Measurements from ENCODE around the gene ADAMTS17.

The ADAMTS17 gene

DNA sequence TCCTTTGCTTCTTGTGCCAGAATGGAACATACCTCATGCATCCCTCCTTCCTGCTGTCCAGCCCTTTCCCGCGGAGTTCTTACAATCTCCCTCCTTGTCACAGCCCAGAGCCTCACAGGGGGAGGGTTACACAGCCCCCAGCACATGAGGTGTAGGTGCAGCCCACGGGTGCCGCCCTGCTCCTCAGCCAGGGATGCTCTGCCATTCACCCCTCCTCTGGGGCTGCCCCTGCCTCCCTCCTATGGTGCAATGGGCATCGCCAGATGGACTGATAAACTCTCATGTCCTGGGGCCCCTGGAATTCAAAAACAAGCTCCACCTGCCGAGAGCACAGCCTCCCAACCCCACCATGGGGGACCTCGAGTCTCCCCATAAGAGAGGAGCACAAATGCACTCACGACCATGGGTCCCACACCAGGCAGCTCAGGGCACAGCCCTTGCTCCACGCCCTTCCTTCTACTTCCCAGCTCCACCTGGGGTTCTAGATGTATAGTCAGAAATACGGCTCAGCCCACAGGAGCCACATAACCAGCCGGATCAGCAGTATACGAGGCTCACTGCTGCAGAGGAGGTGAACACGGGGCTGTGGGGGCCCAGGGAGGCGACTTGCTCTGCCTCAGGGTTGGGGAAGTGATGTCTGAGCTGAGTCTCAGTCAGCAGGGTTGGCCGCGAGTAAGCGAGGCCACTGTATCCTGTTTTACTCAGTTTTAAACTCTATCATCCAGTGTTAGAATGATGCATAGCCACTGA lies 338.8 kb downstream of the ADAMTS17 start:
- no peak overlapping the region for H3K4me3 ChIP-seq (ENCODE audit: low read depth, low read length)
- no peak for DNase-seq (ENCODE audit: low read depth)

DNA sequence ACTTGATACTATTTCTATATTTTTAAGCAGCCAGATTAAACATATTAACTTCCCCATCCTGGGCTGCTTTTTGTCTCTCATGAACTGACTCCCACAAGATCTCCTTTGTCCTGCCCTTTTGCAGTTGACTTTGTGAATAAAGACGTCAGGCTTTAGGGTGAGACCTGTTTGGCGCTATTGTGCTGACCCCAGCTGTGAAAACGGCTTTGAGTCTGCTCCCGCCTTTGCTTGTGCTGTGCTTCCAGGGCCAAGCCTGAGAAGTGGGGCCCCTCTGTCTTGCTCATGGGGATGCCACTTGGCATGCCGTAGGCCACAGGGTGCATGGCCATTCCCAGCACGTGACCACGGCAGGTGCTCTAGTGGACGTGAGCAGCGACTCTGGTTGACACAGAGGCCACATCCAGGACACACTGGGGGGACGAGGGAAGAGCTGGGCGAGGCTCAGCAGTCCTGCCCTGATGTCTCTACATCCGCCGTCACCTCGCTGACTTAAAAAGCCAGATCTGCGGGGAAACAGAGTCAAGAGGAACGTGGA lies 339.6 kb downstream of the ADAMTS17 start:
- no peak overlapping the region for H3K4me3 ChIP-seq (ENCODE audit: low read depth, low read length)
- no peak for DNase-seq (ENCODE audit: low read depth)

DNA sequence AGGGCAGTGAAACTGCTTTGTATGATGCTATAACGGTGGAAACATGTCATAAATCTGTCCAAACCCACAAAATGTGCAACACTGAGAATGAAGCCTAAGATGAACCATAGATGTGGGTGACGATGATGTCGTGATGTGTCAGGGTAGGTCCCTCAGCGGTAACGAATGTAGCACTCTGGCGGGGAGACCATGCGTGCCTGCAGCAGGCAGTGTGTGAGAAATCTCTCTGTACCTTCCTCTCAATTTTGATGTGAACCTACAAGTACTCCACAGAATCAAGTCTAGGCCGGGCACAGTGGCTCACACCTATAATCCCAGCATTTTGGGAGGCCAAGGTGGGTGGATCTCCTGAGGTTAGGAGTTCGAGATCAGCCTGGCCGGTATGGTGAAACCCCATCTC lies 340.4 kb downstream of the ADAMTS17 start:
- no peak for DNase-seq (ENCODE audit: low read depth)
- no peak overlapping the region for H3K4me3 ChIP-seq (ENCODE audit: low read depth, low read length)

GRCh38 chr15:99999282-100000070 lies 342.3 kb downstream of the ADAMTS17 start:
- DNase-seq (ENCODE audit: low read depth), result no peak
- H3K4me3 ChIP-seq (ENCODE audit: low read depth, low read length), result no peak overlapping the region

DNA sequence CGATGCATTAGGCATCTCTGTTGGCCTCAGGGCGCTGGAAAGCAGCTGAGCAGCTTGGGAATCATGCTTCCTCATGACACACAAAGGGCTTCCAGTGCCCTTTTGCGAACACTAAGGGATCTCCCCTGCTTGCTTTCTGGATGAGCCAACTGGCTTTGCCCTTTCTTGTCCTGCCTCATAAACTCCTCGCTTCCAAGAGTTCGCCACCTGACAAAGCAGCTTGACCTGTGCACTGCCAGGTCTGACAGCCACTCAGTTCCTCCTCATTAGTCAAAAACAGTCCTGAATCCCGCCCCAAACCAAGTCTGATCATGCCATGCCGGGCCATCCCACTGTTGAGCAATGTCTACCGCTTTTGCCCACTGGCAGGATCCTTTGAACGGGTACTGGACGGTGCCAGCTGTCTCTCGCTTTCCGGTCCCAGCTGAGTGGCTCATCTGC lies 343.1 kb downstream of the ADAMTS17 start:
- no peak for DNase-seq (ENCODE audit: low read depth)
- H3K4me3 ChIP-seq (ENCODE audit: low read depth, low read length), result no peak overlapping the region

DNA sequence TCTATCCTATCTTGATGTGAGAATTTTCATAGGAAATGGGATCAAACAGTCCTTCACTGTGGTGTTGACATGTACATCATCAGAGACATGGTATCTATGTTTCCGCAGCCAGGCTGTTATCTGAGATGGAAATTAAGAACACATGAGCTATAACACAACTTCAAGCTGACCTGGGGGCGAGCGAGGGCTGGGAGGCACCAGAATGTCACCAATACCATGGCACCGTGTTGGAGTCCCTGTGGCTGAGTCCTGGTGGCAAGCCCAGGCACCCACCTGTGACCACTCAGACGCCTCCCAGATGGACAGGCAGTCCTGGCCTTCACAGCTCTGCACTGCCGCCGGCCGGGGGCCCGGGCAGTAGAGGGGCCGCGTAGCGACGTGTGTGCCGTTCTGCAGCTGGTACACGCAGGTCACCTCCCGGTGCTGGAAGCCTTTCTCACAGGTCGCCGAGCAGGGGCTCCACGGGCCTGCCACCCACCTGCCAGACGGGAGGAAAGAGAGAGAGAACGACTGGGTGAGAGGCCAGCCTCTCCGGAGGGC lies 344.6 kb downstream of the ADAMTS17 start:
- no peak overlapping the region for H3K4me3 ChIP-seq (ENCODE audit: low read depth, low read length)
- no peak for DNase-seq (ENCODE audit: low read depth)

GRCh38 chr15:99996660-99997059 lies 345.1 kb downstream of the ADAMTS17 start:
- no peak for DNase-seq (ENCODE audit: low read depth)
- no peak overlapping the region for H3K4me3 ChIP-seq (ENCODE audit: low read depth, low read length)

- H3K4me3 ChIP-seq (ENCODE audit: low read depth, low read length), result no peak overlapping the region
- DNase-seq (ENCODE audit: low read depth), result no peak
Measured at GRCh38 chr15:99995543-99995942, 346.2 kb downstream of the ADAMTS17 start.

GRCh38 chr15:99994849-99995248 lies 346.9 kb downstream of the ADAMTS17 start:
- no peak for DNase-seq (ENCODE audit: low read depth)
- H3K4me3 ChIP-seq (ENCODE audit: low read depth, low read length), result no peak overlapping the region

- DNase-seq (ENCODE audit: low read depth), result no peak
- H3K4me3 ChIP-seq (ENCODE audit: low read depth, low read length), result no peak overlapping the region
Measured at GRCh38 chr15:99993681-99994131, 348.1 kb downstream of the ADAMTS17 start.

GRCh38 chr15:99993262-99993661 lies 348.5 kb downstream of the ADAMTS17 start:
- no peak overlapping the region for H3K4me3 ChIP-seq (ENCODE audit: low read depth, low read length)
- no peak for DNase-seq (ENCODE audit: low read depth)

GRCh38 chr15:99992611-99993231 lies 349.1 kb downstream of the ADAMTS17 start:
- no peak overlapping the region for H3K4me3 ChIP-seq (ENCODE audit: low read depth, low read length)

DNA sequence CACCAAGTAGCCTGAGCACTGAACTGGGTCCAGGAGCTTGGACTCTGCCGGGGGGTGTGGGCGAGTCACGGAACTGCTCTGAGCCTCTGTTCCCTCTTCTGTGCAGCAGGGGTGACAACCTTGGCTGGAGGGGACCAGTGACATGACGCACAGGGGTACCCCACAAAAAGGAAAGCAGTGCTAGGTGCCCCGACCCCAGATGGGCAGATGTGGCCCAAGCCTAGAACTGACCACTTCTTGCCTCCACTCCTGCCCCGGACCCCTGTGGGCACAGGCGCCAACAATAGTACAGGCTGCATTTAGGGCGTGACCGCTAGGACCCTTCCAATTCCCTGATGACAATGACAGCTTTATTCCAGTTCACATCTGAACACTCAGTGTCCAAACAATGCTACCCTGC lies 352.7 kb downstream of the ADAMTS17 start:
- DNase-seq (ENCODE audit: low read depth), result no peak
- H3K4me3 ChIP-seq (ENCODE audit: low read depth, low read length), result no peak overlapping the region

More at GRCh38 chr15:99992611-99993231, 349.1 kb downstream of the ADAMTS17 start:
- no peak for DNase-seq (ENCODE audit: low read depth)

- no peak overlapping the region for H3K4me3 ChIP-seq (ENCODE audit: low read depth, low read length)
- no peak for DNase-seq (ENCODE audit: low read depth)
Measured at GRCh38 chr15:99987701-99988100, 354.1 kb downstream of the ADAMTS17 start.

- no peak for DNase-seq (ENCODE audit: low read depth)
- H3K4me3 ChIP-seq (ENCODE audit: low read depth, low read length), result no peak overlapping the region
Measured at GRCh38 chr15:99987119-99987506, 354.7 kb downstream of the ADAMTS17 start.

DNA sequence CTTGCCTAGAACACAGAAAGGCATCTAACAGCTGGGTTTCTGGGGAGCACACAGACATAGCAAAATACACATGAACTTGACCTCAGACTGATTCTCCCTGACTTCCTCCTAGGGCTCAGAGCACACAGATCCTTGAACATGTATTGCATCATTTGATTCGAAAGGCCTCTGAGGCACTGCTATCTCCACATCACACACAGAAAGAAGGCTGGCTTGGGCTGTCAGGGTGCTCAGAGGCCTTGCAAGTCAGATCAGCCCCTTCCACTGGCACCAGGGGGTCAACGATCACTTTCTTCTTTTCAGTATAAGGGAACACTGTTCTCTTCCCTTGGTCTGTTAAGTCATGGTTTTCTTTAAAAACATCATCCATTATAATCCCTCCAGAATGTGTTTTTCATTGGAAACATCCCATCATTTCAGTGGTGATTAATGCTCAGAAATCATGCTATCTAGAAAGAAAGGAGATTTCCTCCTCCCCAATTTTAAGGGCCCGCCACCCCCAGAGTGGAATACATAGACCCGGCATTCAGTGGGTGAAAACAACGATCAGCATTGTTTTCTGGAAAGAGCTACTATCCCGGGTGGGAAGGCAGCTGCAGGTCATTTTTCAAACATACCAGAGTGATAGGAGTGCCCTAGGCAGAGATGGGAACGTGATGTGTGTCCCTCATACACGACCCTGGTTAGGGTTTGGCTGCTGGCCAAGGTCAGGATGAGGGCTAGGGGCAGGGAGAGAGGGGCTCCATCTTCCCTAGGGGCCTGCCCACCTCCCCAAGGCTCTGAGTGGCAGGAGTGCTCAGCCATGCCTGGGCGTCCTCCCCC lies 355.3 kb downstream of the ADAMTS17 start:
- DNase-seq (ENCODE audit: low read depth), result no peak

GRCh38 chr15:99985878-99986277 lies 355.9 kb downstream of the ADAMTS17 start:
- no peak overlapping the region for H3K4me3 ChIP-seq (ENCODE audit: low read depth, low read length)
- DNase-seq (ENCODE audit: low read depth), result no peak

More for the DNA sequence above, 355.3 kb downstream of the ADAMTS17 start:
- H3K4me3 ChIP-seq (ENCODE audit: low read depth, low read length), result no peak overlapping the region

GRCh38 chr15:99984491-99985243 lies 357.1 kb downstream of the ADAMTS17 start:
- no peak for DNase-seq (ENCODE audit: low read depth)
- no peak overlapping the region for H3K4me3 ChIP-seq (ENCODE audit: low read depth, low read length)

Data from skeletal muscle cell (primary cell).